HG02885 (cell line): Measurements from ENCODE around the gene KCNJ8.
"Not testable (repeated sequence)": the region's sequence is repeated elsewhere in the genome, so short reads cannot be mapped to it uniquely, and the experiment has no call there.

Experiments used
- ATAC-seq: cut with Tn5 transposase; IDR thresholded peaks from one replicate; pipeline ENCODE4 v1.9.1; 2021; ENCODE audit warnings: mild to moderate bottlenecking; ENCODE audit not compliant: unreplicated experiment, poor library complexity

Gene KCNJ8

DNA sequence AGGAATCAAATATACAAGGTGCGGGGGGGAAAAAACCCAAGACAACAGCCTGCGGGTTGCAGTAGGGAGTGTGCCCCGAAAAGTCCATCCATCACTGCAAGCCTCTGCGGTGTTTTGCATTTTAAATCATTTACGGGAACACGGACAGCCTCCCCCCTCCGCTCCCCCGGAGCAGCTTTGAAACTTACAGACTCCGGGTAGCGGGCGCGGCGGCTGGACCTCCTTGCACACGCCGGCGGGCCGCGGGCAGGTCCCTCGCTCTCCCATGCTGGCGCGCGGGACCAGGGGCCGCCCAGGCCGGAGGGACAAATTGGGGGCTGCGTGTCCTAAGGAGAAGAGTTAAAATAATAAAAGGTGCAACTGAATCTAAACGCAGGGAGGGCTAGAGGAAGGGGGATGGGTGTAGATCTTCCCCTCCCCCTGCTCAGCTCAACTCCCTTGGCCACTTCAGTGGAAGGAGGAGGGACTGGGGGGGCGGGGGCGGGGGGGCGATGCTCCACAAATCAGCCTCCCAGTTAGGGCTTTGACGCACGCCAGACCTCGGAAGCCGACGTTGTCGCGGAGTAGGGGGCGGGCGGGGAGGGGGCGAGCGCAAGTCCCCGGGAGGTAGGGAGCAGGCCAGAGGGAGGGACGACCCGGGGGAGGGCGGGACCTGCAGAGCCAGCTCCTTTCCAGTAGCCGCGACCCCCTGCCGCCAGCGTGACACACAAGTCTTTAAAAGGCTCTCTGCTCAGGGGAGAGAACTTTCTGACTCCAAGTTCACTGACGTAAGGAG is at the start of gene KCNJ8:
KCNJ8 (minus strand) TSS at position 349 of the 775 bp plus-strand sequence. CDS start 1,090 bp downstream, outside the sequence.
- no peak for ATAC-seq

GRCh38 chr12:21823581-21823980 is 49.1 kb upstream of the KCNJ8 start:
- no peak for ATAC-seq

GRCh38 chr12:21819678-21820077 is 45.2 kb upstream of the KCNJ8 start:
- ATAC-seq: no peak

DNA sequence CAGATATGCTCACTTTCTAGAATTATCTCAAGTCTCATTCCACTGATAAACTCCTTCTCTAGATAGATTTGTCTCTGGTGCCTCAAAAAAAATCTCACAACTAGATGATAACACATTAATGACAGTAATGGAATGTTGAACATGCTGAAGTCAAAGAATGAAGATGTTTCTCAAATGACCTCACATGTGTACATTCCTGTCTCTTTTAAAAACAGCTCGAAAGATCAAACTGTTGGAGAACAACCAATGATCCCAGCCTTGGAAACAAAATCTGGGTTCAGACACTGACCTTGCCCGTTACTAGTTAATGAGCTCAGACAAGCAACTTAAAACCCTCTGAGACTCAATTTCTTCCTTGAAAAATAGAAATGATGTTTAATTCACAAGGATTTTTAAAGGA is 44.7 kb upstream of the KCNJ8 start:
- ATAC-seq: no peak

- no peak for ATAC-seq
These were observed 44.1 kb upstream of the KCNJ8 start for GRCh38 chr12:21818627-21819026.

GRCh38 chr12:21815306-21816062 is 41.0 kb upstream of the KCNJ8 start:
- no peak for ATAC-seq

DNA sequence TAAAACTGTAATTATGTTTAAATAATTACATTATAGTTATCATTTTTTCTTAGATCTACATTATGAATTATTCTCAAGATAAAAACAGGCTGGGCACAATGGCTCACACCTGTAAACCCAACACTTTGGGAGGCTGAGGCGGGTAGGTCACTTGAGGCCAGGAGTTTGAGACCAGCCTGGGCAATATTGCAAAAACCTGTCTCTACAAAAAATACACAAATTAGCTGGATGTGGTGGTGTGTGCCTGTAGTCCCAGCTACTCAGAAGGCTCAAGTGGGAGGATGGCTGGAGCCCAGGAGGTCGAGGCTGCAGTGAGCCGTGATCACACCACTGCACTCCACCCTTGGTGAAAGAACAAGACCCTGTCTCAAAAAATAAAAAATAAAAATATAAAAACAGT is 40.3 kb upstream of the KCNJ8 start:
- ATAC-seq: no peak

DNA sequence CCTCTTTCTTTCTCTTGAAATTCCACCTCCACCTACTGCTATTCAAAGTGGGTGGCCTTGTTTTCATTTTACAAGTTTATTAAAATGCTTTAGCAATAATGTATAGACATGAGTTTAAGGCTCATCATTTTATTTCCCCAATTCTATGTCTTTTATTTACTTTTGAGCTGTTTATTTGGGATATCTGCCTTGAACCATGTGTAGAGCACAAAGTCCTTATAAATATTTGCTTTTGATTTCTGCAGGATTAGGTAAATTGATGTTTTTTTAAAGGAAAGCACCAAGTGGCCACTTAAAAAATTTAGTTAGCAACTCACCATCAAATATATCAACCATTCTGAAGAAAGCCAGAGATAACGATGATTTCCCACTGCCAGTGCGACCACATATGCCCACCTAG is 39.8 kb upstream of the KCNJ8 start:
- no peak for ATAC-seq

DNA sequence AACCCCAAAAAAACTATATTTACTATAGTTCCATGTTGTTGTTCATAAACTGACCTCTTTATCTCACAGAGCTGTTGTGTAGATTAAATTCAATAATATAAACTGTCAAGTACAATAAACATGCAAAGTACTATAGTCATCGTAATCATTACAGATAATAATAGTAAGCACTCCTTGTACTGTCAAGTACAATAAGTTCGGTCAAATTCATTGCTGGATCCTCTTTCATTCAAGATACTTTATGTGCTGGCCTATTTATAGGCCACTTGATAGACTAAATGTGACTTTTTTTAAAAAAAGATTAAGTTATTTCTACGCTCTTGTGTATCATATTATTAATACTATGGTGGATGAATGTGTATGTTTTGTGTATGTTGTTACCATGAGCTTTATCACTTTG is 39.2 kb upstream of the KCNJ8 start:
- no peak for ATAC-seq

GRCh38 chr12:21813125-21813524 is 38.6 kb upstream of the KCNJ8 start:
- ATAC-seq: no peak

DNA sequence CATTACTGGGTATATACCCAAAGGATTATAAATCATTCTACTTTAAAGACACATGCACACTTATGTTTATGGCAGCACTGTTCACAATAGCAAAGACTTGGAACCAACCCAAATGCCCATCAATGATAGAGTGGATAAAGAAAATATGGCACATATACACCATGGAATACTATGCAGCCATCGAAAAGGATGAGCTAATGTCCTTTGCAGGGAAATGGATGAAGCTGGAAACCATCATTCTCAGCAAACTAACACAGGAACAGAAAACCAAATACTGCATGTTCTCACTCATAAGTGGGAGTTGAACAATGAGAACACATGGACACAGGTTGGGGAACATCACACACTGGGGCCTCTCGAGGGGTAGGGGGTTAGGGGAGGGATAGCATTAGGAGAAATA is 37.8 kb upstream of the KCNJ8 start:
- ATAC-seq: not testable (repeated sequence)

GRCh38 chr12:21809100-21809499 is 34.6 kb upstream of the KCNJ8 start:
- ATAC-seq: no peak

DNA sequence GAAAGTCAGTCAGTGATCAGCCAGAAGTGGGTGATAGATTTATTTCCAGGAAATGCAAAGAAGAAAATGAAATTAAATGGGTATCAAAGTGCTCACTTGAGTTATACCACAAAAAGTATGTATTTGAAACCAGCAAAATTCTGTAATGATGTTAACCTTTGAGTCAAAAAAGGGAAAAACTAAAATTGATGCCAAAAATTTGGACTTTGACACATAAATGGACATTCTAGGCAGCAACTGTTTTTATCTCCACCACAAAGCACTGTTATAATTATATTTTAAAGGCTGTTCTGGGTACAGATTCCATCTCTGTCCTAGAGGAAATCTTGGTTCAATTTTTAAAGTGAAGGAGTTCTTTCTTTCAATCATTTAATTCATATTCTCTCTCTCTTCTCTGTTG is 31.7 kb upstream of the KCNJ8 start:
- ATAC-seq: no peak

DNA sequence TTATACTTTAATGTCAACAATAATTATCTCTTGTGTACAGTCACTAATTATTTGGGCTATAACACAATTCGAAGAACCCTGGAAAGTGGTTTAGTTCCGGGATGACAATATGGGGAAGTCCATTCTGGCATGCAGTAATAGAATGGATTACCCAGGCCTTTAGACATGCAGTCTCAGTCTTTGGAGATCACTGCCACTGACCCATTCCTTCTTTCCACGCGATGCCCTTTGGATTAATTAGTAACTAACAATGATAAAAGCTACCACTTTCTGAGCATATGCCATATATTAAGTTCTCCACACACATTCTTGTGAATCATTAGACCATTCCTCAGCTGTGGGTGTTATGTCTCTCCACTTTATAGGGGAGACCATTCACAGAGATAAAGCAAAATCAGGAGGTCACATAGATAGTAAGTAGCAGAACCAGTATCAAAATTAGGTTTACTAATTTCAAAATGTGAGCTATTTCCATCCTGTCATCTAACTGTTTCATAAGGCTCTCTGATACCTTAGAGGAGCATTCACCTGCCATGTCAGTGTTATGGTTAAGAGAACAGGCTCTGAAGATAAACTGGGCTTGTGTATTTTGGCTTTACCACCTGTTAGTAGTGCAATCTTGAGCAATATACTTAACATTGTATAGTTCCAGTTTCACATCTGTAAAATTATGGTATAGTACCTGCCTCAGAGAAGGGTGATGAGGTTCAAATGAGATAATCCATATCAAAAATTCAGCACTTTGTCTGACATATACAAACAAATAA is 27.2 kb upstream of the KCNJ8 start:
- no peak for ATAC-seq

DNA sequence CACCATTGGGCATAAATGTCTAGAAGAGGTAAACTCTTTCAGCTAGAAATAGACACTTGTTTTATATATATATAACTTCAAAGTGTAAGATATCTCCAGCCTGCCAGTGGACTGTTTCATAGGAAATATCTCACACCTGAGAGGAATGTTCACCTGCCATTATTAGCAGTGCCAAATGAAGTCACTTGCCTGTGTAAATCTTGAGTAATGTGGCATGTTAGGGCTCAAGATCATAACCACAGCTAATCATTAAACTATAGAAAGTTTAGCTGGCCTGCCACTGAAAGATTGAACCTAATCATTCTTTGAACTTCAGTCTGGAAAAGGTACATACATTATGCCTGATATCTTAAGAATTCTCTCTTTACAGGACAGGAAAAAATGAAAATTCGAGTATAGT is 25.5 kb upstream of the KCNJ8 start:
- ATAC-seq: no peak

DNA sequence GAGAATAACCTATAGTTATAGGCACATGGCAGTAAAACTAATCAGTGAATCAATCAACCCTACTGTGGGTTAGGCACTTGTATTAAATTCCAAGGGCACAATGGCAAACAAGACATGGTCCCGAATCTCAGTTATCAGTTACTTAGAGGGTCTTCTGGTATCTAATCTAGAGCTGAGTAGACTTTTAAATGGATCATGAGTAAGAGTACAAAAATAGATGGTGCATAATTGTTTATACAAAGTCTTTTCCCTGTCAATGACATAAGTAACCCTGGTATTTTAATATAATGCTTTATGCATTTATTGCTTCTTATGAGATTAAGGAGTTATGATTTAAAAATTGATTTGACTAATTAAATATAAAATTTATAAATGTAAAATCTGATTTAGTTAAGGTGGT is 23.0 kb upstream of the KCNJ8 start:
- ATAC-seq: no peak

DNA sequence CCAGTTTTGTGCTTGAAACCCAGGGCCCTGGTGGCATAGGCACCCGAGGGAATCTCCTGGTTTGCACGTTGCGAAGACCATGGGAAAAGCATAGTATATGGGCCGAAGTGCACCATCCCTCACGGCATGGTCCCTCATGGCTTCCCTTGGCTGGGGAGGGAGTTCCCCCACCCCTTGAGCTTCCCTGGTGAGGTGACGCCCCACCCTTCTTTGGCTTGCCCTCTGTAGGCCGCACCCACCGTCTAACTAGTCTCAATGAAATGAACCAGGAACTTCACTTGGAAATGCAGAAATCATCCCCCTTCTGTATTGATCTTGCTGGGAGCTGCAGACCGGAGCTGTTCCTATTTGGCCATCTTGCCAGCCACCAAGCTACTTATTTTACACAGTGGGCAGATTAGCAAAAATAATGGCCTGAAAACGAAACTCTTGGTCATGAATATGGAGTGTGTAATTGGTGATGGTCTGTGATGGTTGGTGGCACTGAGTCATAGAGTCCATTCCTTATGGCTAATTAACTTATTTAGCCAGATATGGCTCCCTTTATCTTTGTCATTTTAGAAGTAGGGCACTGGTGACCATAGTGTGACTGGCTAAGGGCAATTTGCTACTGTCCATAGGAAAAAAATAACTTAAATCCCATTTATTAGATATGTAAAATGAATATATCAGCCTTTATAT is 21.3 kb upstream of the KCNJ8 start:
- ATAC-seq: no peak

GRCh38 chr12:21794807-21795595 is 20.5 kb upstream of the KCNJ8 start:
- not testable (repeated sequence) for ATAC-seq

- ATAC-seq: not testable (repeated sequence)
These were observed 15.2 kb upstream of the KCNJ8 start for GRCh38 chr12:21789687-21790086.
